GM12892 (cell line): ENCODE measurements around the gene PTPRH.

Source experiments
- POLR2A ChIP-seq: IDR thresholded peaks from 2 replicates; pipeline ENCODE4 v1.6.1; 2011; ENCODE audit warnings: low read depth, low read length, control low read depth
- POLR2AphosphoS5 ChIP-seq: IDR thresholded peaks from 2 replicates; pipeline ENCODE4 v1.6.1; 2011; ENCODE audit warnings: low read depth, low read length, control low read depth
- TAF1 ChIP-seq: IDR thresholded peaks from 2 replicates; pipeline ENCODE4 v1.6.1; 2011; ENCODE audit warnings: low read depth, mild to moderate bottlenecking, control low read depth, low read length, borderline replicate concordance

DNA sequence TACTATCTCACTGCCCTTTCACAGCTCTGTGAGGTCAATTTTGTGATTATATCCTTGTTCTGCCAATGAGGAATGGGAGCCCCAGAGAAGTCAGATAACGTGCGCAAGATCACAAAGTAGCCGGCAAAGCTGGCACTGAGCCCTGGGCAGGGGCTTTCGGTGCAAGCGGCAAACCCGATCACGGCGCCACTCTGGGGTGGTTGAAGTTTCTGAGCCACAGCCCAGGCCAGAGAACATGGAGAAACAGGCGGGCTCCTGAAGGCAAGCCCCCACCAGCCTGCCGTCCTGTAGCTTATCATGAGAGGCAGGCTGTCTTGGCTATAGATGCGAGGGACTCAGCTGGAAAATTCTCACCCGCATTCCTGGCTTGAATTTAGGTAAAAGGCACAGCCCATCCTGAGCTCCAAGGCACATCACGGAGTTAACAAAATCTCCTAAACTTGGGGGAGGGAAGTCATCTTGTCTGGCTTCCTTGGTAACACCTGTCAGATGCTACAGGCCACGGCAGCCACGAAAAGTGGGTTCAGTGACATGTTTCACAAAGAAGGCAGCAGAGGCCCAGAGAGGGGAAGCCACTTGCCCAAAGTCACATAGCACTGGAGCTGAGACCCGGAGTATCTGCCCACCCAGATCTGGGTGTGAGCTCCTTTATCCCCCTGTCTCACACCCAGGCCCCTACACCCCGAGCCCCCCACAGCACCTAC is 72.8 kb downstream of the PTPRH start:
- TF ChIP-seq POLR2A (no peak), TAF1 (no peak), POLR2AphosphoS5 (no peak)
